Measurements from ENCODE around the gene CTNNBL1.

- TF ChIP-seq CTCF (IDR thresholded peaks at IDR 0.05) = no peak
- no peak for TF ChIP-seq POLR2A (IDR thresholded peaks at IDR 0.05)
Observed at GRCh38 chr20:37879843-37880242, 186.0 kb downstream of the CTNNBL1 start.
